ENCODE measurements around the gene PRDM16. TPM values are rescaled to one million over a fixed set of nuclear protein-coding genes. Genes with fewer than 3 reads are reported as not detected.

The PRDM16 gene
- total and polyA plus RNA-seq, 2 of the 13 experiments (the other 11 are each of a cell fraction or from before 2014, with no cell fraction given): 0.15 to 0.81 TPM

- no peak; the same call in 1 of the 2 replicates for TF ChIP-seq ZMYM3 (CRISPR knock-in tag; IDR thresholded peaks at IDR 0.05)
- no peak for TF ChIP-seq SMAD3 (CRISPR knock-in tag; IDR thresholded peaks at IDR 0.05)
- TF ChIP-seq ATF4 (CRISPR knock-in tag; IDR thresholded peaks at IDR 0.05): no peak
- TF ChIP-seq TIGD3 (CRISPR knock-in tag; IDR thresholded peaks at IDR 0.05; ENCODE audit: borderline replicate concordance): peak; percentile 52; the same call in 1 of the 2 replicates
- TF ChIP-seq ZBTB14 (CRISPR knock-in tag; IDR thresholded peaks at IDR 0.05): no peak
- no peak for TF ChIP-seq ZMAT5 (CRISPR knock-in tag; IDR thresholded peaks at IDR 0.05; ENCODE audit: borderline replicate concordance, low read depth)
- no peak for TF ChIP-seq ZNF557 (CRISPR knock-in tag; IDR thresholded peaks at IDR 0.05)
- TF ChIP-seq HINFP (CRISPR knock-in tag; IDR thresholded peaks at IDR 0.05; ENCODE audit: low read depth): peak; percentile 89
- no peak for TF ChIP-seq TOPORS (CRISPR knock-in tag; IDR thresholded peaks at IDR 0.05)
- TF ChIP-seq HBP1 (CRISPR knock-in tag; IDR thresholded peaks at IDR 0.05; ENCODE audit: low read depth): no peak
- TF ChIP-seq ARID5B (CRISPR knock-in tag; IDR thresholded peaks at IDR 0.05): peak; percentile 7; the same call in 1 of the 2 replicates
- no peak for TF ChIP-seq SOX6 (IDR thresholded peaks at IDR 0.05)
- no peak for TF ChIP-seq SOX6 (CRISPR knock-in tag; IDR thresholded peaks at IDR 0.05)
- no peak; the same call in 1 of the 2 replicates for TF ChIP-seq TARDBP (CRISPR knock-in tag; IDR thresholded peaks at IDR 0.05)
- TF ChIP-seq MAFK (conservative IDR thresholded peaks at IDR 0.05 in 1 of 2, IDR thresholded peaks at IDR 0.05 in 1 of 2; ENCODE audit: low read length in 2 of 2): no peak
- no peak for TF ChIP-seq ZNF619 (CRISPR knock-in tag; IDR thresholded peaks at IDR 0.05)
- 0 out of 2 replicates have a peak, but pooled peaks have one; percentile 79 for TF ChIP-seq ZNF83 (CRISPR knock-in tag; IDR thresholded peaks at IDR 0.05; ENCODE audit: borderline replicate concordance)
- TF ChIP-seq RELA (CRISPR knock-in tag; IDR thresholded peaks at IDR 0.05): no peak
Observed at GRCh38 chr1:3323021-3323795, 254.2 kb downstream of the PRDM16 start (continued).
